ENCODE measurements around the gene CTSW.

Gene CTSW

GRCh38 chr11:65855927-65856363 lies 23.7 kb upstream of the CTSW start:
- DNase-seq = no peak

DNA sequence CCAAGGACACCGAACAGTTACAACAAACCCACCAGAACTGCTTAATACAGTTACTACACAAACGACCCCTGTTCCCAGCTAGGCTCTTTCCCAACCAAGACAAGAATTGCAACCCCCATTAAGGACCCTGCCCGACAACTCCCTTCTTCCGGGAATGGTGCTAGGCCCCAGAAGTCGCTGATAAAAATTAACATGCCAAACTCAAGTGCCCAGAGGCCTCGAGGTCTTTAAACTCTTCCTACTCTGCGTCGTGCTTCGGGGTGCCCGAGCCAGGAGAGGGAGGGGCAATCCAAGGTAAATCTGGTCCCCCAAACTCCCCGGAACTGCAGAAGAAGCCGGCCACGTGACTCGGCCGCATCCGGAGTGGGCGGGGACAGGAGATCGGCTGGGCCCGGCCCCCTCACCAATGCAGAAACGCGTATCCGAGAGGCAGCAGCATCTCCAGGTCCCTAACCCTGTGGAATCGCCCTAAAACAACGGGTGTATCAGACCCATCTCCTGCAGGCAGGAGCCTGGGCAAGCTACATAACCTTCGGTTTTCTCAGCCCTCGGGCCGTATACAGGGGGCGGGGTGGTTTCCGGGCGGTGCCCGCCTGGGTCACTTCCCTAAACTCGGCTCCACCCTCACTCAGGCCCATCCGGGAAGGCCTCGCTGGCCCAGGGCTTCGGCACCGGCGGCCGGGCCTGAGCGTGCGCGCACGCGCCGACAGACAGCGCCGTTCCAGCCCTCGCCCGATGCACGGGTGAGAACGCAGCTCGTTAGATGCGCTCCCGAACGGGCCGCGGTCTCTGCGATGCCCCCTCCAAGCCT lies 22.7 kb upstream of the CTSW start:
- peak in 52 of 56 donors; percentile 26 to 87 (median 72) for DNase-seq

GRCh38 chr11:65857500-65857852 lies 22.2 kb upstream of the CTSW start:
- peak in 42 of 56 donors; percentile 43 to 87 (median 68) for DNase-seq

DNA sequence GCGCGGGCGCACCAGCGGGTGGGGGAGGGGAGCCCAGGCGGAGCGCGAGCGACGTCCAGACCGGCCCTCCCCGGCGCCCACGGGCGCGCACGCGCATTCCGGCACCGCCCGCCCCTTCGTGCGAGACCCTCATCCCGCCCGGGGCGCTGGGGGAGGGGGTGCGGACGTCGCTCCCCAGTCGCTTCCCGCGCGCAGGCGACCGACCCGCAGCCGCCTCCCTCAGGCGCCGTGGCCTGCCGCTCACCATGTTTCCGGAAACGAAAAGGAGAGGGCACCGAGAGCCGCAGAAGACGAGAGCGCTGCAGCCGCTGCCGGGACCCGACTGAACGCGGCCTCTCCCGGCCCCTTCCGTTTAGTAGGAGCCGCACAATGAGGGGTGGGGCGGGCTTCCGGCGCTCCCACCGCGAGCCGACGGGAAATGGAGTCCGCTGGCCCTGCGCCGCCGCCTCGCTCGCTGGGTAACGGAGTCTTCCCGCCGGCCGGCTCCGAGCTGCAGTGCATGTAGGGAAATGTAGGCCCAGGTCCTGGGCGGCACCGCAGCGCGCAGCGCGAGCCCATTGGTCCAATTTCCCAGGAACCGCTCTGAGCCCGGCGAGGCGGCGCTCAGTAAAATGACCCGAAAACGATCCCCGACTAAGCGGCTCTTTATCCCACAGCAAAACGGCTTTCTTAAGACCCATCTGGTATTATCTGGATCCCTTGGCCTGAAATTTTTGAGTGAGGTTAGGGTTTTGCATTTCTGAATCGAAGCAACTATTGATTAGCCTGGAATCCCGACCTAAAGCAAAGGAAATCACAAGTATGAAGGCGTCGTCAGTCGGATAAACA lies 21.6 kb upstream of the CTSW start, which contains the start of gene CFL1:
Gene CFL1 (minus strand): TSS at position 328 of the 828 bp plus-strand sequence. CDS start 81 bp downstream, at position 247.
- peak; percentile 67 to 99 (median 96) for DNase-seq

GRCh38 chr11:65858681-65859087 lies 21.0 kb upstream of the CTSW start:
- no peak for DNase-seq

DNA sequence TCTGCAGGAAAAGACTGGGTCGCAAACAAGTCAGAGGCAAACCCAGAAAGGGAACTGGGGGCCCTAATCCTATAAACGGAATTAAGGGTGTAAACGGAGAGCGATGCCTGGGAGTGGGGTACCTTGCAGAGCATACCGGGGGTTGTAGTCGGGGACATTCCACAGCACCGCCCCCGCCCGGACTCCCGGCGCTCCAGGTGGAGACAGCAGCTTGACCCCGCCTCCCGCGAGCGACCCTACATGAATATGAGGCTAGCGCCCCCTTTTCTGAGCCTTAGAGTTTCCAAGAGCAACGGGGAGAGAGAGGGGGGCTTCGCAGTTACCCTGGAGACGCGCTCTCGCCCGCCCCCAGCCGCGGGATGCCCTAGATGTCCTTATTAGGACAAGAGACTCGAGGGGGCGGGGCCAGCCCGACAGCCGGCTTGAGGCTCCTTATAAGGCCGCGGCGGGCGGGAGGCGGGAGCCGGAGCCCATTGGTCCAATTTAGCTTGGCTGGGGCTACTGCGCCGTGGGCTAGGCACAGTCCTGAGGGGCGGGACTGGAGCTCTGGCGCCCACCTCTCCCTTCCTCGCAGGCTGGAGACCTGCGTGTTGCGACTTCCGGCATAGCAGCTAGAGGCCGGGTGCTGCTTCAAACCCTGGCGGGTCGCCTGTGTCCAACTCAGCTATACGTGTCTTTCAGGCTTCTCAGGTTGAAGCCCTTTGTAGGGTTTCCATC lies 20.4 kb upstream of the CTSW start:
- peak; percentile 61 to 99 (median 92) for DNase-seq

GRCh38 chr11:65859812-65860277 lies 19.8 kb upstream of the CTSW start:
- DNase-seq = peak in 15 of 56 donors; percentile 55 to 85 (median 75)

- DNase-seq = peak; percentile 53 to 95 (median 87)
Measured at GRCh38 chr11:65860278-65861164, 19.1 kb upstream of the CTSW start, which contains the start of gene MUS81. MUS81 (plus strand) TSS chr11:65860433; CDS start chr11:65860754, 321 bp downstream.

GRCh38 chr11:65861165-65861505 lies 18.5 kb upstream of the CTSW start:
- no peak for DNase-seq

- no peak for DNase-seq
Measured at GRCh38 chr11:65861533-65862183, 18.0 kb upstream of the CTSW start.

GRCh38 chr11:65862191-65862735 lies 17.4 kb upstream of the CTSW start:
- DNase-seq = no peak

- DNase-seq = no peak
Measured at GRCh38 chr11:65862941-65863888, 16.4 kb upstream of the CTSW start.

GRCh38 chr11:65863889-65864705 lies 15.5 kb upstream of the CTSW start:
- no peak for DNase-seq

GRCh38 chr11:65864706-65865471 lies 14.7 kb upstream of the CTSW start:
- DNase-seq = no peak

DNA sequence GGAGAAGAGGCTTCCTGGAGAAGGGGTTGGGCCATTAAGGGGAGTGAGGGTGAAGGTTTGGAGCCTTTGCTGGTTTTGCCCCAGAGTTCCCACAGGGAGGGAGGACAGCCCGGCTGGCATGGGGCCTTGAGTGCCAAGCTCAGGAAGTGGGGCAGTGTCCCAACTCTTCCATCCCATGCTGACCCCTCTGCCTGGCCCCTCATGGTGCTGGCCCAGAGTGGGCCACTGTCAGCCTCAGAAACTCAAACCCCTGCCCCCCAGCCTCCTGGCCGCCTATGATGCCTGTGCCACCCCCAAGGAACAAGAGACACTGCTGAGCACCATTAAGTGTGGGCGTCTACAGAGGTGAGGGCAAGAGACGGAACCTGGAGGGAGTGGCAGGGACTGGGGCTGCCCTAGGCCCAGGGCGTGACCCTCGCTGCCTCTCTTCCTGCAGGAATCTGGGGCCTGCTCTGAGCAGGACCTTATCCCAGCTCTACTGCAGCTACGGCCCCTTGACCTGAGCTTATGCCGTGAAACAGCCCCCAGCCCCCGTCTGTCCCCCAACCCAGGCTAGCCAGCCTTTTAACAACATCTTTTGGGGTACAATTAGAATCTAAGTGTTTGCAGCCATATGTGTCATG lies 14.0 kb upstream of the CTSW start:
- DNase-seq = no peak
